ENCODE results near the gene CIRBP. TPM values are rescaled to one million over a fixed set of nuclear protein-coding genes. Genes with fewer than 3 reads are reported as not detected.

CIRBP gene
- total RNA-seq, 1 donor from 2014 or later, result 256 TPM

DNA sequence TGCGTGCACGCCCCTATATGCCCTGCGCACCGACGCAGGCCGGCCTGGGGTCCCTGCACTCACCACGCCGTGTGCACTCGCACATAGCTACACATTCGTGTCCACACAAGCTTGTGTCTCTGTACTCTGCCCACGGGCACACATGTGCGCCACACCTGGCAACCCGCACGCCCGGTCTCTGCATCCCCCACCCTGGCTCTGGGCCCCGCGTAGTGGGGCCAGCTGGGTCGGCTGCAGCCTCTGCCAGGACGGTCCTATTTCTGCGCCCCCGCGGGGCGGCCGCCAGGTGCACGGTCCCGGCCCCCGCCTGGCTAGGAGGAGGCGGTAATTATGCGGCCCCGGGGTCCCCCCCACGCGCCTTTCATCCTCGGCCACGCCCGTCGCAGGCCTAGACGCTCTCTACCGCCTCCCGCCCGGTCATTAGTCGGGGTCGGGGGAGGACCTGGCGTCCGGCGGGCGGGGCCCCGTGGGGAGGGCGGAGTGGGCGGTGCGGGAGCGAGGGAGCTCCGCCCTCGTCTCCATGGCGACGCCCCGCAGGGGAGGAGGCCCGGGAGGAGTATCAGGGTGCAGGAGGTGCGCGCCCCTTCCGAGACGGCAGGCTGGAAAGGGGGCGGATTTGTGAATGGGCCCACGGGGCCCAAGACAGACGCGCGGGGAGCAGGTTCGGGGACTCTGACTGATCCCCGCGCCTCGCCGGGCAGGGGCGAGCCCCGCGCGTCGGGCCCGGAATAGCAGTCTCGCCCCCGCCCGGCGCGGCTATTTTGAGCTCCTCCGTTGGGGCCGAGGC is 2.8 kb upstream of the CIRBP start:
- peaks cover 47% of the 10 kb centered on the region for H3K4me1 Mint-ChIP-seq (ENCODE audit: low read depth)
- H3K27me3 Mint-ChIP-seq (ENCODE audit: insufficient read depth), result no peaks in the 10 kb centered on the region
- H3K9me3 Mint-ChIP-seq, result no peaks in the 10 kb centered on the region
- H3K27ac Mint-ChIP-seq, result no peak overlapping the region
- H3K4me3 Mint-ChIP-seq, result peak overlapping the region; percentile 54
- DNase-seq (ENCODE audit: low spot score), result peak; percentile 89
- peaks cover 18% of the 10 kb centered on the region for H3K36me3 Mint-ChIP-seq (ENCODE audit: low read depth)
- intact Hi-C loops (cut with micrococcal nuclease), result loop anchor here (1.0 kb wide), 1 partner anchor 22 kb away; no protein-coding TSS in a partner anchor

DNA sequence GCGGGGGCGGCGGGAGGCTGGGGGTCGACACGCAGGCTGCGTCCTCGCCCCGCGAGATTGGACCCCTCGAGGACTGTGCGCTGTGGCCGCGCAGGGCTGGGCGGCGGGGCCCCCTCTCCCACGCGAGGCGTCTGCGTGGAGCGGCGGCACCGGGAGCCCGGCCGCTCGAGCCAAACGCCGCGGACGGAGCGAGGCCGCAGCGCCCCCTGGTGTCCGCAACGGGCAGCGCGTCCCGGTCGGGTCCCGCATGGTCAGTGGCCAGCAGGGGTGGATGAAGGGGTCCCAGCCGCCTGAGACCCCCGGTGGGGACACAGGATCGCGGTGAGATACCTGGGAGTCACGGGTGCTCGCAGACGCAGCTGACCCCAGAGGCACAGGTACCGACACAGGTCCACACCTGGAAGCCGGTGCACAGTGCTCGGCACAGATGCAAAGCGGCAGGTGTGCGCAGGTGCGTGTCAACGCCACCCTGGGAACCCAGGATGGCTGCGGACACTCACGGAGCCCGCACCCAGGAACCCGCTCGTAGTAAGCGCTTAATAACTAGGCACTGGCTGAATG is 2.1 kb upstream of the CIRBP start:
- peak overlapping the region; percentile 53 for H3K4me3 Mint-ChIP-seq
- intact Hi-C loops (cut with micrococcal nuclease), result loop anchor here (1.0 kb wide), 1 partner anchor 23 kb away; no protein-coding TSS in a partner anchor
- no peaks in the 10 kb centered on the region for H3K9me3 Mint-ChIP-seq
- DNase-seq (ENCODE audit: low spot score), result peak; percentile 72
- peak overlapping the region; percentile 72 for H3K27ac Mint-ChIP-seq
- peaks cover 25% of the 10 kb centered on the region for H3K36me3 Mint-ChIP-seq (ENCODE audit: low read depth)
- H3K27me3 Mint-ChIP-seq (ENCODE audit: insufficient read depth), result no peaks in the 10 kb centered on the region
- peaks cover 42% of the 10 kb centered on the region for H3K4me1 Mint-ChIP-seq (ENCODE audit: low read depth)

DNA sequence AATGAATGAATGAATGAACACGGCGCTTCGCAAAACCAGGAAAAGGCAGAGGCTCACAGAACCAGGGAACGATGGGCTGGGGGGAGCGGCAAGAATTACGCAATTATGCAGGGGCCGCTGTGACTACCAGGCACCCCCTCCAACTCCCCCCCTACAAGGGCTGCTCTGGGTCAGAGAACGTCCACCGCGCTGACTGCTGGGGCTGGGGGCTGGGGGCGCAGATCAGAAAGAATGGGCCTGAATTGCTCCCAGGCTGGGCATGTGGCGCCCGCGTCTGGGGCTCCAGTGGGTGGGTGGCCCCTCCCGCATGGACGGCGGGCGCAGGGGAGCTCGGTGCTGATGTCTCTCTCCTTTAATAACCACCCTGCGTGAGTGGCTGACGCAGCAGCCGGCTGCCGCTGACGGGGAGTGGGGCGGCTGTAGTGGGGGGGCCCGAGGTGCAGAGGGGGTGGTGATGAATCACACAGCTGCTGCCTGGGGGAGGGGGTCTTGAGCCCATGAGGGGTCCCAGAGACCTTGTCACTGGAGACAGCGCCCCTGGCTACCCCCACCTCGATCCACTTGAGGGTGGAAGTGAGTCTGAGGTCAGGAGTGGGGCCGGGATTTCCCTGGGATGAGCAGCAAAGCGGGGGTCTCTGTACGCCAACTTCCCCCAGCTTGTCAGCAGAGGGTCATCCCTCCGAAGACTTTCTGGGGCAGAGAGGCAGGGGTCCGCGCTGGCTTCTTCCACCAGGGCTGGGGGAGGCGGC is 1.5 kb upstream of the CIRBP start:
- H3K4me3 Mint-ChIP-seq, result peak overlapping the region; percentile 53
- intact Hi-C loops (cut with micrococcal nuclease), result no loop called here

DNA sequence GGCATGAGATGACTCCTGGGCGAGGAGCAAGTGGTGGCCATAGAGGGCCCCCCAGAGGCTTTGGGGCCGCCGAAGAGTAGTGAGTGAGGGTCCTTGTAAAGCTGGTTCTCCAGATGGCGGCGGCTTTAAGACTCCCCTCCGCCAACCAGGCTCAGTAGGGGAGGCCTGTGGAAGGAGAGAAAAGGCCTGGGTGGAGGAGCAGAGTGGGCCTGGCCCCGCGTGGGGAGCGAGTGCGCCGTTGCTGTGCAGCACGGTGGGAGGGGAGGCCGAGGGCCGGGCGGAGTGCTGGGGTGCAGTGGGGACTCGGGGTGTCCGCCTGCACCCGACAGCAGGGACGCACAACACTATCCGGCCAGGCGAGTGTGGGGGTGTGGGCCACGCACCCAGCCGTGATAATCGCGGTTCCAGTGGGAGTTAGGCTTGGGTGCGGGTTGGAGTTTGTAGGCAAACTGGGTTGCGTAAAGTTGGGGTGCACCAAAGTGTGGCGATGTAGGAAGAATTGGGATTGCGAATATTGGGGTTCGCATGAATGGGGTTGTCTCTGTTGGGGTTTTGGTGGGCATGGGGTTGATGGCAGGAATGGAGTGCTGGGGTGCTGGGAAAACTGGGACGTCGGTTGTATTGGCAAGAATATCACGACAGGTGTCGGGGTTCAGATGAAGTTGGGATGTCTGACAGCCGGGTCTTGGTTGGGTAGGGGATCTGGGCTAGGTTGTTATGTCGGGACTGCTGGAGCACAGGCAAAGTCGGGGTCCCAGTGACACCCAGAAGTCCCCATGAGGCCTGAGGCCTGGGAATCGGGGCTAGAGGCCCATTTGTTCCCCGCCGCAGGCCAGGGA is 687 bp upstream of the CIRBP start:
- intact Hi-C loops (cut with micrococcal nuclease), result loop anchor here (1.0 kb wide), 3 partner anchors 7 to 222 kb away; partner anchors contain the start of gene PCSK4
- H3K9me3 Mint-ChIP-seq, result no peaks in the 10 kb centered on the region
- no peaks in the 10 kb centered on the region for H3K27me3 Mint-ChIP-seq (ENCODE audit: insufficient read depth)
- DNase-seq (ENCODE audit: low spot score), result no peak
- H3K27ac Mint-ChIP-seq, result peak overlapping the region; percentile 73
- H3K4me3 Mint-ChIP-seq, result peak overlapping the region; percentile 79
- peaks cover 43% of the 10 kb centered on the region for H3K4me1 Mint-ChIP-seq (ENCODE audit: low read depth)
- peaks cover 33% of the 10 kb centered on the region for H3K36me3 Mint-ChIP-seq (ENCODE audit: low read depth)

More for the DNA sequence above, 1.5 kb upstream of the CIRBP start:
- Mint-ChIP-seq H3K4me1 (ENCODE audit: low read depth) (peaks cover 45% of the 10 kb centered on the region), H3K27me3 (ENCODE audit: insufficient read depth) (no peaks in the 10 kb centered on the region), H3K27ac (peak overlapping the region; percentile 72), H3K36me3 (ENCODE audit: low read depth) (peaks cover 30% of the 10 kb centered on the region), H3K9me3 (no peaks in the 10 kb centered on the region)
- DNase-seq (ENCODE audit: low spot score), result no peak

DNA sequence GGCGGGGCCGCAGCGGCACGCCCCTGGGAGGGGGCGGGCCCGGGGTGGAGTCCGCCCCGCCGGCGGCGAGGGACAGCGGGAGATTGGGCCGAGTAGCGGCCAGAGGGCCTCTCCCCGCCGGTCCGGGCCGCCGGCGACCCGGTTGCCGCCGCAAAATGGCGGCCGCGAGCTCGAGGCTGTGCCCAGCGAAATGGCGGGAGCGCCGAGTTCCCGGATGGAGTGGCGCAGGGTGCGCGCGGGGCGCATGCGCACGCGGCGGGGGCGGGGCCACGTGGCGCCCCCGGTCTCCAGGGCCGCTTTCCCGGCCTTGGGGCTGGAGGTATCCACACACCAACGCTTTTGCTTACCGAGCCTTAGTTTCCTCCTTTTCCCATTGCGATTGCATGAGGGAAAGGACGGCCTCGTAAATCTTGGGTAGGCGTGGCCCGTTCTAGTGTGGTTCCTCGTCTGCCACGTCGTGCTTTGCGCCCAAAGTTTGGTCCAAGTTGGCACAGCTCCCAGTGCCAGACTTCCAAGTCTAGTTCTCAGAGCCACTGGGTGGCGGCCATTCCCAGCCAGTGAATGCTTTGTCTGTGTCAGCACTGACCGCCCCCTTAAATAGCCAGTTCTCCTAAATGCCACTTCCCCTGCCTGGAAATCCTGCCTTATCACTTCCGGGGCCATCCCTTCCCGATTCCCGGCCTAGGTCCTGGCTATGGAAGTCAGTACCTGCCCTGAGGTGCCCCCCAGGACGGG is 513 bp downstream of the CIRBP start:
- Mint-ChIP-seq H3K36me3 (ENCODE audit: low read depth) (peaks cover 42% of the 10 kb centered on the region), H3K27ac (peak overlapping the region; percentile 91), H3K4me3 (peak overlapping the region; percentile 91), H3K9me3 (no peaks in the 10 kb centered on the region), H3K4me1 (ENCODE audit: low read depth) (peaks cover 43% of the 10 kb centered on the region), H3K27me3 (ENCODE audit: insufficient read depth) (no peaks in the 10 kb centered on the region)
- DNase-seq (ENCODE audit: low spot score), result peak; percentile 84
- intact Hi-C loops (cut with micrococcal nuclease), result loop anchor here (1.0 kb wide), 3 partner anchors 8 to 221 kb away; partner anchors contain the start of gene PCSK4

DNA sequence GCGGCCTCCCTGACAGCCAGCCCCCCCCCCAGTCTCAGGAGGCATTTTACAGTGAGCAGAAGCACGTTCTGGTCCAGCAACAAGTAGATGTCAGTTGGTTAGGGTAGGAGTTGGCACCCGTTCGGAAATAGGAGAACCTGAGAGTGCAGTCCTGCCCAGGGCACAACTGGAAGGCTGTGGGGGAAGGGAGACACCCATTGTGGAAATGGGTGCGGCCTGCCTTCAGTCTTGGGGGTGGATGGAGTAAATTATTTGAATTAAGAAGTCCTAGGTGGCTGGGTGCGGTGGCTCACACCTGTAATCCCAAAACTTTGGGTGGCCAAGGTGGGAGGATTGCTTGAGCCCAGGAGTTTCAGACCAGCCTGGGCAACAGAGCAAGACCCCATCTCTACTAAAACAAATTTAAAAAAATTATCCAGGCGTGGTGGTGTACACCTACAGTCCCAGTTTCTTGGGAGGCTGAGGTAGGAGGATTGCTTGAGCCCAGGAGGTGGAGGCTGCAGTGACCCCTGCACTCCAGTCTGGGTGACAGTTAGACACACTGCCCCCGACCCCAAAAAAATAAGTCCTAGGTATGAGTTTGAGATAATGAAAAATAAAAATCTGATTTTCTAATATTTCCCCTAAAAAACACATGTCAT is 1.2 kb downstream of the CIRBP start:
- DNase-seq (ENCODE audit: low spot score), result no peak
- Mint-ChIP-seq H3K4me3 (peak overlapping the region; percentile 91), H3K4me1 (ENCODE audit: low read depth) (peaks cover 43% of the 10 kb centered on the region), H3K27me3 (ENCODE audit: insufficient read depth) (no peaks in the 10 kb centered on the region), H3K36me3 (ENCODE audit: low read depth) (peaks cover 42% of the 10 kb centered on the region), H3K9me3 (no peaks in the 10 kb centered on the region), H3K27ac (peak overlapping the region; percentile 91)
- intact Hi-C loops (cut with micrococcal nuclease), result no loop called here

DNA sequence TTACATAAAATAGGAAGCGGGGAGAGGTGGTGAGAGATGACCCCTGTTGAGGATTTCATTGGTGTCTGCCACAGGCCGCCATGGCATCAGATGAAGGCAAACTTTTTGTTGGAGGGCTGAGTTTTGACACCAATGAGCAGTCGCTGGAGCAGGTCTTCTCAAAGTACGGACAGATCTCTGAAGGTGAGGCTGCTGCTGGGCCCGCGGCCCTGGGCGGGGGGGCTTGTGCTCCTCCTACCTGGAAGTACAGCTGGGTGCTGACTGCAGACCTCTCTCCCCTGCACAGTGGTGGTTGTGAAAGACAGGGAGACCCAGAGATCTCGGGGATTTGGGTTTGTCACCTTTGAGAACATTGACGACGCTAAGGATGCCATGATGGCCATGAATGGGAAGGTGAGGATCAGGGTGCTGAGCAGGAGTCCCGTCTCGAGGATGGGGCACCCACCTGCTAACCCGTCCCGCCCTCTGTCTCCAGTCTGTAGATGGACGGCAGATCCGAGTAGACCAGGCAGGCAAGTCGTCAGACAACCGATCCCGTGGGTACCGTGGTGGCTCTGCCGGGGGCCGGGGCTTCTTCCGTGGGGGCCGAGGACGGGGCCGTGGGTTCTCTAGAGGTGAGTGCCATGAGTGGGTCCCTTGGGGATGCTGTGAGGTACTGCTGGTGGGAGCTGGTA is 1.9 kb downstream of the CIRBP start:
- Mint-ChIP-seq H3K27me3 (ENCODE audit: insufficient read depth) (no peaks in the 10 kb centered on the region), H3K4me3 (peak overlapping the region; percentile 91), H3K36me3 (ENCODE audit: low read depth) (peaks cover 42% of the 10 kb centered on the region), H3K9me3 (no peaks in the 10 kb centered on the region), H3K27ac (peak overlapping the region; percentile 91), H3K4me1 (ENCODE audit: low read depth) (peaks cover 43% of the 10 kb centered on the region)
- intact Hi-C loops (cut with micrococcal nuclease), result no loop called here
- no peak for DNase-seq (ENCODE audit: low spot score)

DNA sequence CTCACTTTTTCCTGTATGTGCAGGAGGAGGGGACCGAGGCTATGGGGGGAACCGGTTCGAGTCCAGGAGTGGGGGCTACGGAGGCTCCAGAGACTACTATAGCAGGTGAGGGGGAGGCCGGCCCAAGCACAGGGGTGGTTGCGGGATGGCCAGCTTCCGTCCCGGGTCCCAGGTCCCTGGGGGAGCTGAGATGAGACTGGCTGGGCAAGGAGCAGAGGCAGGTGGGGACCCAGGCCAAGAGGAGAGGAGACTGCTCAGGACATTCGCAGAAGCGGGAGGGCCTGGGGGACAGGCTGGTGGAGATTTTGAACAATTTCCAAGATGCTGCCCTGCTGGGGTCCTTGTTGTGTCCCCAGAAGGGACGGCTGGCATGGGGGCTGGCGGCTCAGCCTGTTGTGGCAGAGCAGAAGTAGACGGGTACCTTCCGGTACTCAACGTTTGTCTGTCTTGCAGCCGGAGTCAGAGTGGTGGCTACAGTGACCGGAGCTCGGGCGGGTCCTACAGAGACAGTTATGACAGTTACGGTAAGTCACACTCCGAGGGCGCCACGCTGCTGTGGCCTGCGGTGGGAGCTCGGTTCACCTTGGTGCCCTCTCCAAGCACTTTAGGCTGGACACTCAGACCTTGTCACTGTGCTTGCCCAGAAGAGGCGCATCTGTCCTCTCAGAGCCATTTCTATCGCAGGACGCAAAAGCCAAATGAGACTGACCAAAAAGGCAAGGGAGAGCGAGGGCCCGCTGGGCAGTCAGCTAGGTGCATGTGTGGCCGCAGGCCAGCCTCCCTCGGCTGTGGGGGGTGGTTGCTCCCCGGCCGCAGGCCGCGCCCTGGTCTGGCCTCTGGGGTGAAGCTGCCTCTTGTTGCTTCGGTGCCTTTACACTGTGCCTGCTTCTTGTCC is 2.6 kb downstream of the CIRBP start:
- intact Hi-C loops (cut with micrococcal nuclease), result no loop called here
- H3K27ac Mint-ChIP-seq, result peak overlapping the region; percentile 91
- H3K27me3 Mint-ChIP-seq (ENCODE audit: insufficient read depth), result no peaks in the 10 kb centered on the region
- H3K9me3 Mint-ChIP-seq, result no peaks in the 10 kb centered on the region
- H3K4me3 Mint-ChIP-seq, result peak overlapping the region; percentile 91
- no peak for DNase-seq (ENCODE audit: low spot score)
- peaks cover 46% of the 10 kb centered on the region for H3K36me3 Mint-ChIP-seq (ENCODE audit: low read depth)
- peaks cover 46% of the 10 kb centered on the region for H3K4me1 Mint-ChIP-seq (ENCODE audit: low read depth)

DNA sequence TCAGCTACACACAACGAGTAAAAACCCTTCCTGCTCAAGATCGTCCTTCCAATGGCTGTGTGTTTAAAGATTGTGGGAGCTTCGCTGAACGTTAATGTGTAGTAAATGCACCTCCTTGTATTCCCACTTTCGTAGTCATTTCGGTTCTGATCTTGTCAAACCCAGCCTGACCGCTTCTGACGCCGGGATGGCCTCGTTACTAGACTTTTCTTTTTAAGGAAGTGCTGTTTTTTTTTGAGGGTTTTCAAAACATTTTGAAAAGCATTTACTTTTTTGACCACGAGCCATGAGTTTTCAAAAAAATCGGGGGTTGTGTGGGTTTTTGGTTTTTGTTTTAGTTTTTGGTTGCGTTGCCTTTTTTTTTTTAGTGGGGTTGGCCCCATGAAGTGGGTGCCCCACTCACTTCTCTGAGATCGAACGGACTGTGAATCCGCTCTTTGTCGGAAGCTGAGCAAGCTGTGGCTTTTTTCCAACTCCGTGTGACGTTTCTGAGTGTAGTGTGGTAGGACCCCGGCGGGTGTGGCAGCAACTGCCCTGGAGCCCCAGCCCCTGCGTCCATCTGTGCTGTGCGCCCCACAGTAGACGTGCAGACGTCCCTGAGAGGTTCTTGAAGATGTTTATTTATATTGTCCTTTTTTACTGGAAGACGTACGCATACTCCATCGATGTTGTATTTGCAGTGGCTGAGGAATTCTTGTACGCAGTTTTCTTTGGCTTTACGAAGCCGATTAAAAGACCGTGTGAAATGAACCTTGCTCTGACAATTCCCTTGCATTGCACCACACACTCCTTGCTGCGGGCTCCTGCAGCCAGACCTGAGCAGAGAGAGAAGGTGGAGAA is 3.5 kb downstream of the CIRBP start:
- Mint-ChIP-seq H3K4me1 (ENCODE audit: low read depth) (peaks cover 44% of the 10 kb centered on the region), H3K27me3 (ENCODE audit: insufficient read depth) (no peaks in the 10 kb centered on the region), H3K27ac (peak overlapping the region; percentile 55), H3K4me3 (peak overlapping the region; percentile 67), H3K9me3 (no peaks in the 10 kb centered on the region), H3K36me3 (ENCODE audit: low read depth) (peaks cover 49% of the 10 kb centered on the region)
- no peak for DNase-seq (ENCODE audit: low spot score)
- intact Hi-C loops (cut with micrococcal nuclease), result no loop called here

All from activated T-helper 1 cell treated with anti-CD3 and anti-CD28 coated beads, Interleukin-12 subunit alpha, Interleukin-12 subunit beta, Interleukin-2, Interleukin-4 antibody, amounts not matched to agents 30 ng/mL and 10 ng/mL and 1 ng/mL, durations not matched to agents 14 hours and 24 hours and 36 hours (primary cell).